ENCODE measurements around the gene C3orf20. TPM values are rescaled to one million over a fixed set of nuclear protein-coding genes. Genes with fewer than 3 reads are reported as not detected.

Gene C3orf20
- total and polyA plus RNA-seq, 2 of the 4 experiments (the other 2 are of a cell fraction), result not detected

DNA sequence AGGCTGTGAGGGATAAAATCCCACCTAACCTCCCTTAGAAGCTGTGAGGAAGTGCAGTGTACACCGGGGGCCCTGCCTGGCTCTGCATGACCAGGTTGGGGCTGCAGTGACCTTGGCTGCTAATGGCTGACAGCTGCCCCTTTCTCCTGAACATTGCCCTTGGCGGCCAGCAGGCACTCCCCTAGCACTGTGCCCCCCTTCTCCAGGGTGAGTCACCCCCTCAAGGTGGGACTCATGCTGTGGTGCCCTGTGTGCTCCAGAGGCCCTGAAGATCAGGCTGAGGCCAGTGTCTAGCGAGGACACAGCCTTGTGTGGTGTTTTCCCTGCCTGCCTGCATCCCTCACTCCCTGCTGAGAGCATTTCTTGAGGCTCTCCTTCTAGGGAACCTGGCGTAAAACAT lies 122.8 kb downstream of the C3orf20 start:
- Histone ChIP-seq H3K9me3 (ENCODE audit: control insufficient read depth, insufficient read depth, low read length) (no peaks in the 10 kb centered on the region), H2BK15ac (ENCODE audit: low read depth, low read length) (no peak overlapping the region), H3K4me3 (ENCODE audit: insufficient read depth, low read depth, low read length) (no peak overlapping the region), H3K9me1 (ENCODE audit: insufficient read depth, low read length) (no peaks in the 10 kb centered on the region), H3K4ac (ENCODE audit: low read depth, low read length) (no peak overlapping the region), H4K8ac (ENCODE audit: low read depth in 2 of 2, low read length in 2 of 2) (no peak overlapping the region), H3K14ac (replicated peaks; ENCODE audit: low read depth, low read length) (no peak overlapping the region), H2BK120ac (ENCODE audit: low read depth, low read length) (no peak overlapping the region), H3K27ac (ENCODE audit: insufficient read depth, low read length) (no peak overlapping the region), H3K79me1 (ENCODE audit: low read depth in 1 of 2, low read length in 2 of 2) (no peaks in the 10 kb centered on the region), H2AK9ac (replicated peaks; ENCODE audit: low read depth, low read length, poor library complexity) (no peak overlapping the region), H3K4me2 (ENCODE audit: low read depth, low read length) (no peak overlapping the region), H4K91ac (ENCODE audit: insufficient read depth, low read depth, low read length) (no peak overlapping the region), H3K23ac (ENCODE audit: low read depth, low read length) (no peak overlapping the region), H3K56ac (ENCODE audit: extremely low read depth, insufficient read depth, low read length) (no peak overlapping the region), H4K5ac (ENCODE audit: low read depth, low read length) (no peak overlapping the region), H4K20me1 (ENCODE audit: insufficient read depth, low read length) (no peaks in the 10 kb centered on the region), H3K4me1 (ENCODE audit: control insufficient read depth, insufficient read depth, low read length) (no peaks in the 10 kb centered on the region), H3K18ac (ENCODE audit: low read depth, low read length) (no peak overlapping the region), H2BK5ac (ENCODE audit: low read depth, low read length, poor library complexity, severe bottlenecking) (no peak overlapping the region), H2BK20ac (ENCODE audit: low read depth, low read length) (no peak overlapping the region), H3K36me3 (ENCODE audit: control insufficient read depth, insufficient read depth, low read length) (no peaks in the 10 kb centered on the region), H3K27me3 (ENCODE audit: control insufficient read depth, insufficient read depth, low read length) (peaks cover 30% of the 10 kb centered on the region), H2AK5ac (ENCODE audit: low read depth, low read length) (no peak overlapping the region), H3K9ac (ENCODE audit: low read depth, low read length) (no peak overlapping the region), H2AFZ (replicated peaks; ENCODE audit: low read length, poor library complexity) (no peak overlapping the region)
- ATAC-seq (ENCODE audit: low read depth), result no peak
- DNase-seq, result no peak
- POLR2A ChIA-PET (ENCODE audit: unreplicated experiment), result no interaction called here
- in situ Hi-C loops (cut with MboI; ENCODE audit: low sequenced_read_pairs) (no loop called here), intact Hi-C loops (cut with micrococcal nuclease) (no loop called here), dilution Hi-C loops (cut with HindIII; ENCODE audit: low sequenced_read_pairs, unreplicated experiment) (no loop called here)
- WGBS, 2 experiments (ENCODE audit: extremely low coverage in 2 of 2, insufficient read length in 1 of 2), result no CpG with 5 or more reads among the region's 4 CpGs
- TF ChIP-seq MAFK (IDR thresholded peaks at IDR 0.05; ENCODE audit: low read depth, low read length), result no peak
- TF ChIP-seq, protein P1, sequence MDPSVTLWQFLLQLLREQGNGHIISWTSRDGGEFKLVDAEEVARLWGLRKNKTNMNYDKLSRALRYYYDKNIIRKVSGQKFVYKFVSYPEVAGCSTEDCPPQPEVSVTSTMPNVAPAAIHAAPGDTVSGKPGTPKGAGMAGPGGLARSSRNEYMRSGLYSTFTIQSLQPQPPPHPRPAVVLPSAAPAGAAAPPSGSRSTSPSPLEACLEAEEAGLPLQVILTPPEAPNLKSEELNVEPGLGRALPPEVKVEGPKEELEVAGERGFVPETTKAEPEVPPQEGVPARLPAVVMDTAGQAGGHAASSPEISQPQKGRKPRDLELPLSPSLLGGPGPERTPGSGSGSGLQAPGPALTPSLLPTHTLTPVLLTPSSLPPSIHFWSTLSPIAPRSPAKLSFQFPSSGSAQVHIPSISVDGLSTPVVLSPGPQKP (IDR thresholded peaks at IDR 0.05; ENCODE audit: borderline replicate concordance, low read depth, low read length), result no peak
- TF ChIP-seq, protein P2, sequence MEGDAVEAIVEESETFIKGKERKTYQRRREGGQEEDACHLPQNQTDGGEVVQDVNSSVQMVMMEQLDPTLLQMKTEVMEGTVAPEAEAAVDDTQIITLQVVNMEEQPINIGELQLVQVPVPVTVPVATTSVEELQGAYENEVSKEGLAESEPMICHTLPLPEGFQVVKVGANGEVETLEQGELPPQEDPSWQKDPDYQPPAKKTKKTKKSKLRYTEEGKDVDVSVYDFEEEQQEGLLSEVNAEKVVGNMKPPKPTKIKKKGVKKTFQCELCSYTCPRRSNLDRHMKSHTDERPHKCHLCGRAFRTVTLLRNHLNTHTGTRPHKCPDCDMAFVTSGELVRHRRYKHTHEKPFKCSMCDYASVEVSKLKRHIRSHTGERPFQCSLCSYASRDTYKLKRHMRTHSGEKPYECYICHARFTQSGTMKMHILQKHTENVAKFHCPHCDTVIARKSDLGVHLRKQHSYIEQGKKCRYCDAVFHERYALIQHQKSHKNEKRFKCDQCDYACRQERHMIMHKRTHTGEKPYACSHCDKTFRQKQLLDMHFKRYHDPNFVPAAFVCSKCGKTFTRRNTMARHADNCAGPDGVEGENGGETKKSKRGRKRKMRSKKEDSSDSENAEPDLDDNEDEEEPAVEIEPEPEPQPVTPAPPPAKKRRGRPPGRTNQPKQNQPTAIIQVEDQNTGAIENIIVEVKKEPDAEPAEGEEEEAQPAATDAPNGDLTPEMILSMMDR (conservative IDR thresholded peaks at IDR 0.05; ENCODE audit: low read depth, low read length), result no peak
- CTCF ChIA-PET, result interaction anchor here (0.8 kb wide), 1 partner anchor 301 kb away, joined by 3 read pairs; no protein-coding TSS in a partner anchor
- no TSS peak for BruUV-seq (replicated peaks)
